MM.1S (cell line): ENCODE results near the gene RUNX1.

ENCODE experiments used
- EZH2phosphoT487 ChIP-seq: fragments of 300-600 bp; sonication (generic); IDR thresholded peaks from 2 replicates; pipeline ENCODE4 v1.6.1; 2018; ENCODE audit warnings: antibody characterized with exemption, low read length
- TF ChIP-seq, protein P1 (sequence below): fragments of 300-600 bp; sonication (generic); IDR thresholded peaks from 2 replicates; pipeline ENCODE4 v1.5.1; 2016; ENCODE audit warnings: antibody characterized with exemption, low read length, mixed read lengths

- TF ChIP-seq, protein P1, sequence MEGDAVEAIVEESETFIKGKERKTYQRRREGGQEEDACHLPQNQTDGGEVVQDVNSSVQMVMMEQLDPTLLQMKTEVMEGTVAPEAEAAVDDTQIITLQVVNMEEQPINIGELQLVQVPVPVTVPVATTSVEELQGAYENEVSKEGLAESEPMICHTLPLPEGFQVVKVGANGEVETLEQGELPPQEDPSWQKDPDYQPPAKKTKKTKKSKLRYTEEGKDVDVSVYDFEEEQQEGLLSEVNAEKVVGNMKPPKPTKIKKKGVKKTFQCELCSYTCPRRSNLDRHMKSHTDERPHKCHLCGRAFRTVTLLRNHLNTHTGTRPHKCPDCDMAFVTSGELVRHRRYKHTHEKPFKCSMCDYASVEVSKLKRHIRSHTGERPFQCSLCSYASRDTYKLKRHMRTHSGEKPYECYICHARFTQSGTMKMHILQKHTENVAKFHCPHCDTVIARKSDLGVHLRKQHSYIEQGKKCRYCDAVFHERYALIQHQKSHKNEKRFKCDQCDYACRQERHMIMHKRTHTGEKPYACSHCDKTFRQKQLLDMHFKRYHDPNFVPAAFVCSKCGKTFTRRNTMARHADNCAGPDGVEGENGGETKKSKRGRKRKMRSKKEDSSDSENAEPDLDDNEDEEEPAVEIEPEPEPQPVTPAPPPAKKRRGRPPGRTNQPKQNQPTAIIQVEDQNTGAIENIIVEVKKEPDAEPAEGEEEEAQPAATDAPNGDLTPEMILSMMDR, result no peak
- no peak for TF ChIP-seq EZH2phosphoT487
Measured at GRCh38 chr21:35011681-35012080, 37.4 kb downstream of the RUNX1 start.
